ENCODE measurements around the gene ETV4.
"Not testable (repeated sequence)": the region's sequence is repeated elsewhere in the genome, so short reads cannot be mapped to it uniquely, and the experiment has no call there.

ETV4 gene

GRCh38 chr17:43517615-43518386, 28.3 kb downstream of the ETV4 start:
- no peak for DNase-seq (ENCODE audit: low read depth in 2 of 2, low spot score in 1 of 2)

- DNase-seq (ENCODE audit: low read depth in 2 of 2, low spot score in 1 of 2): no peak
These were observed 29.0 kb downstream of the ETV4 start for GRCh38 chr17:43517161-43517560.

- DNase-seq (ENCODE audit: low read depth in 2 of 2, low spot score in 1 of 2): no peak
These were observed 30.5 kb downstream of the ETV4 start for GRCh38 chr17:43515656-43516055.

- not testable (repeated sequence) for DNase-seq (ENCODE audit: low read depth in 2 of 2, low spot score in 1 of 2)
These were observed 34.9 kb downstream of the ETV4 start for GRCh38 chr17:43511199-43511598.

- not testable (repeated sequence) for DNase-seq (ENCODE audit: low read depth in 2 of 2, low spot score in 1 of 2)
These were observed 36.7 kb downstream of the ETV4 start for GRCh38 chr17:43509440-43509839.

- no peak for DNase-seq (ENCODE audit: low read depth in 2 of 2, low spot score in 1 of 2)
These were observed 55.5 kb downstream of the ETV4 start for GRCh38 chr17:43490621-43491020.

- DNase-seq (ENCODE audit: low read depth in 2 of 2, low spot score in 1 of 2): peak; percentile 95 to 97
These were observed 62.2 kb downstream of the ETV4 start, which contains the start of gene DHX8 for GRCh38 chr17:43483674-43484551. Gene DHX8 (plus strand): TSS chr17:43483975. CDS start chr17:43484038, 63 bp downstream.

- no peak for DNase-seq (ENCODE audit: low read depth in 2 of 2, low spot score in 1 of 2)
These were observed 63.8 kb downstream of the ETV4 start for GRCh38 chr17:43482103-43483012.

- DNase-seq (ENCODE audit: low read depth in 2 of 2, low spot score in 1 of 2): no peak
These were observed 66.2 kb downstream of the ETV4 start for GRCh38 chr17:43479948-43480347.

Measured in stimulated activated CD8-positive, alpha-beta memory T cell treated with anti-CD3 and anti-CD28 coated beads, Interleukin-4, amount 100 ng/mL, for 4 hours (primary cell).